DMS153 (cell line): ENCODE measurements around the gene EPB41L2.

Experiments used
- DNase-seq: peaks from one replicate; lab custom pipeline; 2025; lab: John Stamatoyannopoulos, UW

Gene EPB41L2

GRCh38 chr6:131061751-131062119, 1.3 kb downstream of the EPB41L2 start:
- DNase-seq = no peak

DNA sequence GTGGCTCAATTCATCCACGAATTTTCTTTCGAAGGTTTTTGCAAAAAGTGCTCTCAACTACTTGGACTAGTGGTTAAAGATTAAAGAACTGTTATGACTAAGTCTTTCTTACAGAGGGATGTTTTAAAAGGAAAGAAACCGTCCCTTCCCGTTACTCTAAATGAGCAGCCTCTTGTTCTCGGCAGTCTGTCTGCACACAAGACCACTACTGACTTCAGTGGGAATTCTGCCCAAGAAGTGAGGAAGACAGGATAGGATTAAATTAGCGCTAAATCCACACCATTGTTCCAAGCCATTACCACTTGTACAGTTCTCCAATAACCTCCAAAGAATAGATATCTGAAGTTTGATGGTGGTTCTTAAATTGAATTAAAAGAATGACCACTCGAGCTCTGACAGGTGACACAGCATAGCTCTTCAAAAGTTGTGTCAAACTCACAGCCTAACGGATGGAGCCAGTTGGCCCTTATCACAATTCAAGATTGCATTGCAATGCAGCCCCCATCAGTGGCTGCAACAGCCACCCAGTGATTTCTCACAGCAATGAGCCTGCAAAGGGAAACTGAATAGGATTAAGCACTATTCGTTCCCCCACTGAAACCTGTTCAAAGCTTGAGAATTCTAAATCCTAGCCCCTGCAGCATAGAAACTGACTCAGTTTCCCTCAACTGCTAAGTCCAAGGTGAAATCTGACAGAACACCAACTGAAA, 1.8 kb downstream of the EPB41L2 start:
- DNase-seq = no peak

- no peak for DNase-seq
Observed at GRCh38 chr6:131060311-131060710, 2.7 kb downstream of the EPB41L2 start.

DNA sequence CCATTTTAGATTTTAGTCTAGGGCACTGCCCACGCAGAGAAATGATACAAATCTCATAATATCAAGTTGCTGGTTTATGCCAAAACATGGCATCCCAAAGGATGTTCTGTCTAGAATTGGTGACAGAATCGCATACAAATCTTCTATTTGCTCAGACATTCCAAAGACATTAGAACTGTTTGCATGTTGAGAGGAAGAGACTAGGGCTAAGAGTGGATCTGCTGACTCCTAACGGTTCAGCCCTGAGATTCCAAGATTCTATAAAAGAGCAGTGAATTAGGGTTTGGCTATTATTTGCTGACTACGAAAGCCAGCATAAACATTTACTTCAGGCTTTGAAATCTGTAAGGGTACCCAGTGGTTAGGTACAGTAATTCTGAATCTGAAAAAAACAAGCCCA, 3.6 kb downstream of the EPB41L2 start:
- DNase-seq = no peak

- DNase-seq = no peak
Observed at GRCh38 chr6:131058236-131058635, 4.8 kb downstream of the EPB41L2 start.

DNA sequence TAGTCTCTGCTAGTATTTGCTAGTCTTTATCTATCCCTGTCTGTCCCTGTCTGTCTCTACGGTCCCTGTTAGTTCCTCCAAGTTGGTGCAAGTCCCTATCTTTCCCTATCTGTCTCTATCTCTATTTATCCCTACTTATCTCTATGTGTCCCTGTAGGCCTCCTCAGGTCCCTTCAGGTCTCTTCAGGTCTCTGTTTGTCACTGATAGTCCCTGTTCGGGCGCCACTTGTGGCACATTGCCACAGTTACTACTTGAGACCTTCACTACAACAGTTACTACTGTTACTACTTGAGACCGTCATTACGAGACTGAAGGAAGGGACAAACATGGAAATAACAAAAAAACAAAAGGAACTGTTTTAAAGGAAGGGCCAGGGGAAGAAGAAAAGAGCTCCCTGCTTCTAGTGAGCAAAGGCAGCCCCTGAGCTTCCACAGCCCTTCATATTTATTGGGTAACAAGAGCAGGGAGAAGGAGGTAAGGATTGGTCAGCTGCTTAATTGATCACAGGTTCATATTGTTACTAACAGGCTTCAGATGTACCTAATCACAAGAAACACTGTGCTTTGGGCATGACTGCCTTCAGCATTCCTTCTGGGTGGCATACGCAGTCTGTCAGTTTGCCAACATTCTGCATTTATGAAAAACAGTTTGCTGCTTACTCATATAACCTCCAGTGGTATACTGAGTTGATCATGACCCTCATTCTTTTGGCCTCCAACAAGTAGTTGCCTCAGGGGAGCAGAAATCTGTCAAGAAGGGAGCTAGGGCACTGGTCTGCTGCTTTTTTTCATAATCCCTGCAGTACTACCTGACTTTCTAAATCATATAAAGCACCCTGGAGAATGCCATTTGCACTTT, 8.4 kb downstream of the EPB41L2 start:
- no peak for DNase-seq

GRCh38 chr6:131053546-131054240, 9.4 kb downstream of the EPB41L2 start:
- DNase-seq = no peak

- DNase-seq = no peak
Observed at GRCh38 chr6:131052181-131052580, 10.9 kb downstream of the EPB41L2 start.

DNA sequence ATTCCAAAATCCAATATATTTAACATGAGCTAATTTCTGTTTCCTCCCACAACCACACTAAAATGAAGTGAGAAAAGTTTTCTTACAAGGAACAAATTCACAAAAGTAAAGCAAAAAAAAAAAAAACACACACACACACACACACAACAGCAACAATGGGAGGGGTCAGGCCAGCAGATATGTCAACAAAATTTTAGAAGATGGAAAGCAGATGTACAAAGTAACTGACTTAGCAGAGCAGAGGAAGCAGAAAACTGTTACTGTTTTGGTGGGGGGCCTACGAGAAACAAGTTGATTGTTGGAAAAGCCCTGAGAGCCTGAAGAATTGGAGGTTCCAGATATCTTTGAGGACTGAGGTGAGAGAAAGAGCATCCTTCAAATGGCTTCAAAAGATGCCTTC, 11.7 kb downstream of the EPB41L2 start:
- no peak for DNase-seq

DNA sequence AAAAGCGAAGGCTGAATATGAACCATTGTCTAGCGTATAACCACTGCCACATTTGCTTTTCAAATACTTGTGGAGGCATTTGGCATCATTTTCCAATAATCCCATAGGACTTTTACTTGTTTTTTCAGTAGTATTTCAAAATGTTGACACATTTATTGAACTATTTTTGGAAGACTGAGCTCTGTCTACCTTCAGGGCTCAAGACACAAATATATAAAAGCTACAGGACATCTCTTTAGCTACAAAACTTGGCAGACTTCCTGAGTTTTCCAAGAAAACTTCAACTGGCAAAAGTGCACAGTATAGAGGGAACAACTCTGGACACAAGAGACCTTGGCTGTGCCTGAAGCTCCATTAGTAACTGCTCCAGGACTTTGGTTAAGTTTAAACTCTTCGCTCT, 13.4 kb downstream of the EPB41L2 start:
- DNase-seq = no peak

DNA sequence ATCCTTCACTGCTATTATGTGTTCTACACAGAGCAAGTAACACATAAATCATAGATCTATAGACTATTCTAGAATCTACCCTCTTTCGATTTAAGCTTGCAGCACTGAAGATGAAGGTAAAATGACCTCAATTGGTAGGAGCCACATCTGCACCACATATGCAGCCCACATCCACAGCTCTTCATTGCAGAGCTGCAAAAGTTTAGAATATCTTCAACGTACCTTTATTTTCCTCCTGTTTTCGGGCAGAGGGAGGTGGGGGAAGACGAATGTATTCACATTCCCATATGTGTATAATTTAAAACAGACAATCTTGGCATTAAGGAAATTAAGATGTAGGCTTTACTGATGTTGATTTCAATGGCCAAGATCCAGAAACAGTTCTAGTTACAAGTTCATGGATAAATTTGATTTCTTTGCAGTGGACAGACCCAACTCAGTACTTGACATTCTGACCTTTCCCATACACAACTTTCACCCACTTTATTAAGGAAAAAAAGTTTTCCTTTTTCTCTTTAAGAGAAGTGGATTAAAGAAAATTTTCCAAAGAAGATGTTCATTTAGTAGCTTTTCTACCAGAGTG, 14.0 kb downstream of the EPB41L2 start:
- DNase-seq = no peak

GRCh38 chr6:131048459-131048858, 14.6 kb downstream of the EPB41L2 start:
- DNase-seq = no peak

- no peak for DNase-seq
Observed at GRCh38 chr6:131045139-131045538, 17.9 kb downstream of the EPB41L2 start.

- DNase-seq = no peak
Observed at GRCh38 chr6:131043902-131044447, 19.1 kb downstream of the EPB41L2 start.

DNA sequence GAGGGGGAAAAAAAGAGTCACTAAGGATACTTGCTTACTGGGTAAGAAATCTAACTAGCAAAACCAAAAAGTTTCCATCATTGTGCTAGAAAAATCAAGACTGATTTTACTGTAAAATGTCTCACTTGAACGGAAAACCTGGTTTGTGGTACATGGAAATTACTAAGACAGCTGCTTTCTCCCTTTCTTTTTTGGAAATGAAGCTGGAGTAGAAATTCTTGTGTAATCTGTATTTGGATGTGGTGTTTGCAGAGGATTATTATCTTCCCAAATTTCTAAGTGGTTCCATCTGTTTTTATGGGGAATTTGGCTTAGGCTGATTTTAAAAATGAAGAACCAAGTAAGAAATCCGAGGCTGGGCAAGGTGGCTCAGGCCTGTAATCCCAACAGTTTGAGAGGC, 20.4 kb downstream of the EPB41L2 start:
- no peak for DNase-seq

- no peak for DNase-seq
Observed at GRCh38 chr6:131041814-131042213, 21.2 kb downstream of the EPB41L2 start.

DNA sequence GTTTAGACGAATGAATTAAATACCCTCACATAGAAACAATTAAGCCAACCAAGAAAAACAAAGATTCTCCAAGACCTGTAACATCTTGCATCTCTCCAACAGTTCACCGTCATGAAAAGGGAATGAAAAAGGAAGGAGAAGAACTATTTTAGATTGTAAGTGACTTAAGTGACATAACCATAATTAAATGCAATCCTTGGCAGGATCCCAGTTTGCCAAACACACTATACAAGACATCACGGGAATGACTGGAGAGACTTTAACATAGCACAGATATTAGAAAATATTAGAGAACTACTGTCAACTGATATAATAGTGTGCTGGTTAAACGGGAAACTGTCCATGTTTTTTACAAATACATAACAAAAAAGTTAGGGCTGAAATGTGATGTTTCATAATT, 22.2 kb downstream of the EPB41L2 start:
- no peak for DNase-seq

DNA sequence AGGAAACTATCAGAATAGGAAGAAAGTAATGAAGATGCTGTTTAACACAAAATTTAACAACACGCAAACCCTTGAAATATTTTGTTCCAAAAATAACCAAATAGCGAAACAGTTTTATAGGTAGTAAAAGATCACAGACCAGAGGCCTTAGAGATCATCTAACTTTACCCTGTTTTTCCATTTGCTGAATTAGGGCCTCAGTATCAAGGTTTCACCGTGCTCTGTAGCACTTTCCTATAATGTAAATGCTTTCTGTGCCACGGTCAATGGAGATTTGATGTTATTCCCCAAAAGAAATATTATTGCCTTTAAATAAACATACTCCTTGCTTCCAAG, 23.7 kb downstream of the EPB41L2 start:
- no peak for DNase-seq

DNA sequence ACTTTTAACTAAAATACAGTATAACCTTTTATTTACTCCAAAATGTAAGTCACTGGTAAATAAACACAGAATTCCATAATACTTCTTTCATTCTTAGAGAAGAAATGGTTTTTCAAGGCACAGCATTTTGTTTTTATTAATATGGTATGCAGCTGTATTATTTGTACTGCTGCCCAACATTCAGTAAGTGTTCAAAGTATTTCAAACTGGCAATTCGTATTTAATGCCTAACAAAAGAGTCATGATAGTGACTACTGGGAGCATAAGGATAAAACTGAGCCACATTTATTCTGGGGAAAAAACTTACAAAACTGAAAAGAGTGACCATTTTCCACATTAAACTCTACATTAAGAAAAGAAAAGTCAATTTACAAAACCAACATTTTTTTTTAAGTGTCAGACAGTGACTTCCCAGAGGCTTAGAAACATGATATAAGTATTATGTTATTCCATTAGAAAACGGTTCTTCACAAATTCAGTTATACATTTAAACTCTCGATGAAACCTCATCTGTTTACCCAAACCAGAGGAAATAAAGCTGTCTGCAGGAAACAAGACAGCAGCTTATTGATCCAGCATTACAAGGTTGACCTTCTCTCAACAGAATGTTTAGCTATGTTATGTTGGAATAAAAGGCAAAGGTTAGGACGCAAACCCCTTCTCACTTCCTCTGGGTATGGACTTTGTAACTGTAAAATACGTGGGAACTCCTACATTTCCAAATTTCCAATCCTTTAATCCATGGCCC, 24.3 kb downstream of the EPB41L2 start:
- no peak for DNase-seq

- no peak for DNase-seq
Observed at GRCh38 chr6:131037194-131037897, 25.7 kb downstream of the EPB41L2 start.

GRCh38 chr6:131036601-131037000, 26.4 kb downstream of the EPB41L2 start:
- no peak for DNase-seq
